NCI-H146 (cell line): ENCODE data around the gene TIMM8B.
"Not testable (repeated sequence)": the region's sequence is repeated elsewhere in the genome, so short reads cannot be mapped to it uniquely, and the experiment has no call there.

Experiments
- DNase-seq: peaks from one replicate; lab custom pipeline; 2025; lab: John Stamatoyannopoulos, UW

Gene TIMM8B, protein sequence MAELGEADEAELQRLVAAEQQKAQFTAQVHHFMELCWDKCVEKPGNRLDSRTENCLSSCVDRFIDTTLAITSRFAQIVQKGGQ

DNA sequence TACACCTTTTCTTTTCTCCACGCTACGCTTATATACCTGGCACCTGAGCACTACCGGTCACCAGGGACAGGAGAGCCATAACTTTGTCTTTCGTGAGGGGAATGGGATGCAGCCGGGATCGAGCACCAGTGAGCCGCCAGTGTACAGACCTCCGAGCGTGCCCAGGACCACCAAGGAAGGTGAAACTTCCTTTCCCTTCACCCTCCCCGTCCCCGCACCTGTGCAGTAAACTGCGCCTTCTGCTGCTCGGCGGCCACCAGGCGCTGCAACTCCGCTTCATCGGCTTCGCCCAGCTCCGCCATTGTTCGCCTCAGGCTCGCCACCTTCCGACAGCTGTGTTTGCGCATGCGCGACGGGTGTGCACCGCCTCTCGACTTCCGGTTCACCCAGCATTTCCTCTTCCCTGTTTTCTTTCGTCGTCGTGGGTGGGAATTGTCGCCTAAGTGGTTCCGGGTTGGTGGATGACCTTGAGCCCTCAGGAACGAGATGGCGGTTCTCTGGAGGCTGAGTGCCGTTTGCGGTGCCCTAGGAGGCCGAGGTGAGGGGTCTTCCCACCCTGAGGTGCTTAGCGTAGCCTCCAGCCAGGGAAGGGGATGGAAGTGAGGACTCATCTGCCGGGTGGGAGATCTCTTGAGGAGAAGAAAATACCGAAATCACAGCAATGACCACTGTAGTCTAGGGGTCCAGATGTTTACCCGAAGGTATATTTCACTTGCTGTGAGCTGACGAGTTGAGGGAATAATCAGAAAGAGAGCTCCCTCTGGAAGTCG is at the start of gene TIMM8B, which contains the start of gene SDHD:
TIMM8B (minus strand) TSS at position 335 of the 770 bp plus-strand sequence; CDS start at position 302, 33 bp downstream.
SDHD (plus strand) TSS at position 452 of the 770 bp plus-strand sequence; CDS start at position 487, 35 bp downstream.
- peak; percentile 98 for DNase-seq

DNA sequence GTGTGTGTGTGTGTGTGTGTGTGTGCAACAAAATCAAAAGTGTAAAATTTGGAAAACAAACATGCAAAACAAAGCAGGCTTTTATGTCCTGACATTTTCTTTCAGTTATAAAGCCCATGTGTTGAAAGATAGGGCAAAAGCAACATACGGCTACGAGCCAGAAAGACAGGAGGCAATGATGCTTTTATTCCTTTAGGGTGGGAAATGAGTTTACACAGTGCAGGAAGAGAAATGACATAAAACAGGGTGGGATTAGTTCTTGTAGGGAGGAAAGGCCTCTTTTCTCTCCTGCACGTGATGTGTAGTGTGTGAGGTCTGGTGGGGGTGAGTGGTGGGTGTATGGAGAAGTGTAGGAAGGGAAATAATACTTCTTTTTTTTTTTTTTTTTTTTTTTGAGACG is 47.9 kb upstream of the TIMM8B start:
- DNase-seq, result no peak

DNA sequence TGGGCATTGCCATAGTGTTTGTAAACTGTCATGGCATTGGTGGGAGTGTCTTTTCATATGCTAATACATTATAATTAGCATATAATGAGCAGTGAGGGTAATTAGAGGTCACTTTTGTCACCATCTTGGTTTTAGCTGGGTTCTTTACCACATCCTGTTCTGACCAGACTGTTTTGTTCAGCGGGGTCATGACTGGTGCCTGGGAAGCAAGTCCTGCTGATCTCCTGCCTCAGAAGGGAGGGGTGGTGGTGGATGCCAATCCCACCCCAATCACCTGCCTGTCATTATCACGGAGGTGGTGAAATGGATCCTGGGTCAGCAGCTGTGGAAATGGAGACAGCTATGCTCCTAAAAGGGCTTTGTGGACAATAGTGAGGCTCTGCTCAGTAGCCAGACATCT is 46.2 kb upstream of the TIMM8B start:
- DNase-seq, result peak; percentile 31

DNA sequence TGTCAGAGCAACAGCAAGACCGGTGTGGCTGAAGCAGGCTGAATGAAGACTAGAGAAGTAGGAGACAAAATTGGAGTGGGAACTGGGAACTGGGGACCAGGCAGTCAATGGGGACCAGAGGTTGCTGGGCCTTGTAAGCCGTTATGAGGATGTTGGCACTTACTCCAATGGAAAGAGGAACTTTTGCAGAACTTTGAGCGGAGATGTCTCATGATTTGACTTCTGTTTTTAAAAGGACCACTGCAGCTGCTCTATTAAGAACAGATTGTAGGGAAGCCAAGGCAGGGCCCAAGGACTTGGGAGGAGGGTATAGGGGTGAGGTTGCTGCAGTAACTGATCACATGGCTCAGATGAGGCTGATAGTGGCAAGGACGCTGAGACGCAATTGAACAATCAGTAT is 43.1 kb upstream of the TIMM8B start:
- no peak for DNase-seq

DNA sequence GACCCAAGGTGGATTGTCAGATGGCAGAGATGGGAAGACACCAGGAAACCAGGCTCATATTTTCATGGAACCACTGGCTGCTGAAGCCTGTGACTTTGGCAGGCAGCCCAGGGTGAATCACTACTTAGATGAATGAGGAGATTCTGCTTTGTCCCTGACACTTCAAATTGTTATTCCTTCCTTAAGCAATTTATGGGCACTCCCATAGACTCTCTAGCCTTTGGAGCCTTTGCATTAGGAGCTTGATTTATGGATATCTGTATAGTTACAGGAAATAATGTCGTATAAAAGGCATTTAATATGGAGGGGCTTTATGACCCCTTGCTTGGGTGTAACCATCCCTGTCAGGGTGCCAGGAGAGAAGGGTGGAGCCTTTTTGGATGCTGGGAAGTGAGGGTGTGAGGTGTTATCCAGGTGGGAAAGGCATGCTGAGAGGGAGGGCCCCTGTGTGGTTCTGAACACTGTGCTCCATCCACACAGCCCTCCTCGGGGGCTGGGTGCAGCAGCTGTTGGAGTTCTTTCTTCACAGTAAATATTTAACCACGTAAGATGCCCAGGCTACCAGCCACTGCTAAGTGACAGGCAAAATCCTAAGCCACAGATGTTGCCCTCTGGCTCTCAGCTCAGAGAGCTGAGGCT is 42.0 kb upstream of the TIMM8B start:
- peak; percentile 25 for DNase-seq

DNA sequence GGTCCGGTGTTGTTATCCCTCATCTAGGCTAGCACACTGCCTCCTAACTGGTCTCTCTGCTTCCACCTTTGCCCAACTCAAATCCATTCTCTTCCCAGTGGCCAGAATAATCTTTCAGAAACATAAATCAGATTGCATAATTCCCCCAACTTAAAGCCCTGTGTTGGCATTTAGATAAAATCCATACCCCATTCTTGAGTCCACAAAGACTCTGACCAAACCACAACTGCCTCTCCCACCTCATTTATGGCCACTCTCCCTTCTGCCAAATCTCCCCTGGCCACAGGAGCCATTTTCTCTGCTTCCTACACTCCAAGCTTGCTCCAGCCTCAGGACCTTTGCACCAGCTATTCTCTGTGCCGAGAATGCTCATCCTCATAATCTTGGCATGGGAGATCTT is 40.5 kb upstream of the TIMM8B start:
- no peak for DNase-seq

DNA sequence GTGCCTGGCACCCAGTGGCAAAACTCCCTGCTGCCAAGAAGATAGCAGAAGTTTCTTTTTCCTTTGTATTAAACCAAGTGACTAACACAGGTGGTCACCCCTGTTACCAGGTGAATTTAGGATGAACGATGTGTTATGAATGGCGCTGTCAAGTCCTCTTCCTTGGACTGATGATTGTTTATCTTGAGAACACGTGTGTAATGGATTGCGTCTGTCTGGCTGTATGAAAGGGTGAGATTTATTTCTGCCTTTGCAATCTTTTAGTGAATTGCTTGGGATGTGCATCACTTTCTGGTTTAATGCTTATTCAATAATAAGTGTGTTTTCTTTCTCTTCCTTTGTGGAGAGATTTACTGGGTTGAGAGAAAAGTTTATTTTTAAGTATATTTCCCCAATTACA is 36.6 kb upstream of the TIMM8B start:
- no peak for DNase-seq

DNA sequence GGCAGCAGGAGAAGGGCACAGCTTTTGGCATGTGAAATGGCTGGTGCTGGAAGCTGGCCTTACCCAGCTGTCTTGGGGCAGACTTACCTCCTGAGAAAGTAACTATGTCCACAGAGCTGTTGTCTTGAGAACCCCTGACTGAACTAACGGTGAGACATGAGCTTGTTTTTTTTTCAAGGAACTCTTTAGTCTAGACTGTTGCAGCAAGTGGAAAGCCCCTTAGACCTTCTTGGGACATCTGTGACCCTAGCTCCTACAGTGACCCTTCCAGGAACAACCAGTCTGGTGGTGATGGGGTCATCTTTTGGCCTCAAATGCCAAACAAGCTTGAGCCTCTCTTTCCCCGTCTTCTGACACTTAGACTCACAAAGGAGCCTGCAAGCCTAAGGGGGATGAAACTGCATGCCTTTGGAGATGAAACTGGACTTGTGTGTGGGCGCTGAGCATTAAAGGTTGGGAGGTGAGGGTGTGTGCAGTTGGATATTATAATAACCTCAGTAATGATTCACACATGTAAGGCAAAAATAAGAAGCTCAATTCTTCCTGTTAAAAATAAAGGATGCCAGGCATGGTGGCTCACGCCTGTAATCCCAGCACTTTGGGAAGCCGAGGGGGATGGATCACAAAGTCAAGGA is 35.5 kb upstream of the TIMM8B start:
- no peak for DNase-seq

DNA sequence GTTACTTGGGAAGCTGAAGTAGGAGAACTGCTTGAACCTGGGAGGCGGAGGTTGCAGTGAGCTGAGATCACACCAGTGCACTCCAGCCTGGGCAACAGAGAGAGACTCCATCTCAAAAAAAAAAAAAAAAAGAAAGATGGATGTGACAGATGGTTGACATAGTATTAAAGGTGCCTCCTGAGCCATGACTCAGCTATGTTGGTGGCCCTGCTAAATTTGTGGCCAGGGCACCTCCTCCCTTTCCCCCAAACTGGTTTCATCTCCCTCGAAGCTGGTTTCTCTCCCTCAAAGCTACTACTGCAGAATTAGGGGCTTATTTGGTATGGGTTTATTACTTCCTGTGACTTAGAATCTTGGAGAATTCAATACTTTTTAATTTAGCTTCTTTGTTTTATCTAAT is 31.6 kb upstream of the TIMM8B start:
- DNase-seq, result no peak

DNA sequence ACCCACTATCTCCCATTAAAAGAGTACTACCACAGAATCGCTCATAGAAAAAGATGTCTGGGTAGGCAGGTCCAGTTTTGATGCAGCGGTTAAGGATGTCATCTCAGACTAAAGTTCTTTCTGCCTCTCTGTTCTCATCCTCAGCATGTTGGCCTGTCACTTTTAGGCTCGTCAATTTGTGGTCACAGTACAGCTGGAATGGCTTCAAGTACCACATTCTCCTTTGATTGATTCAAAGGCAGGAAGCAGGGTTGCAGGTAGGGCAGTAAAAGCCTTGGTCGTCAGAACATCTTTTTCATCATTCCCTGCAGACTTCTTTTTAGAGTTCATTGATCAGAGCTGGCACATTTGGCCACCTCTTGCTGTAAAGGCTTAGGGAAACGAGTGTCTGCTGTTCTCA is 28.8 kb upstream of the TIMM8B start:
- no peak for DNase-seq

DNA sequence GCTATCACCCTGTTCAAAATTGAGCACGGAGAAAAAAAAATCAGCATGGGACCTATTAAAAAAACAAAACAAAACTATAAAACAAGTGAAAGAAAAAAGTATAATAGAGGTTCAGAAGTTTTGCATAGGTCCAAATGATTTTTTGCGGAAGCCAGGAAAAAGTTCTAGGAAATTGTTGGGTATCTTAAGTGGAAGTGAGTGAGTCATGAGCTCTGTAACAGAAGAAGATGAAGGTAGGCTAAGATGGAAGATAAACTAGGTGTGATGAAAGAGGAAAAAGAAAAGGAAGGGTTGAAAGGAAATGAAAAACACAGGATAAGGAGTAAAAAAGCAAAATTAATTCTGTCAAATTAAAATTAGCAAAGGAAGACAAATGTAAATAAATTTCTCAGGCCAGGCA is 27.9 kb upstream of the TIMM8B start:
- DNase-seq, result no peak

DNA sequence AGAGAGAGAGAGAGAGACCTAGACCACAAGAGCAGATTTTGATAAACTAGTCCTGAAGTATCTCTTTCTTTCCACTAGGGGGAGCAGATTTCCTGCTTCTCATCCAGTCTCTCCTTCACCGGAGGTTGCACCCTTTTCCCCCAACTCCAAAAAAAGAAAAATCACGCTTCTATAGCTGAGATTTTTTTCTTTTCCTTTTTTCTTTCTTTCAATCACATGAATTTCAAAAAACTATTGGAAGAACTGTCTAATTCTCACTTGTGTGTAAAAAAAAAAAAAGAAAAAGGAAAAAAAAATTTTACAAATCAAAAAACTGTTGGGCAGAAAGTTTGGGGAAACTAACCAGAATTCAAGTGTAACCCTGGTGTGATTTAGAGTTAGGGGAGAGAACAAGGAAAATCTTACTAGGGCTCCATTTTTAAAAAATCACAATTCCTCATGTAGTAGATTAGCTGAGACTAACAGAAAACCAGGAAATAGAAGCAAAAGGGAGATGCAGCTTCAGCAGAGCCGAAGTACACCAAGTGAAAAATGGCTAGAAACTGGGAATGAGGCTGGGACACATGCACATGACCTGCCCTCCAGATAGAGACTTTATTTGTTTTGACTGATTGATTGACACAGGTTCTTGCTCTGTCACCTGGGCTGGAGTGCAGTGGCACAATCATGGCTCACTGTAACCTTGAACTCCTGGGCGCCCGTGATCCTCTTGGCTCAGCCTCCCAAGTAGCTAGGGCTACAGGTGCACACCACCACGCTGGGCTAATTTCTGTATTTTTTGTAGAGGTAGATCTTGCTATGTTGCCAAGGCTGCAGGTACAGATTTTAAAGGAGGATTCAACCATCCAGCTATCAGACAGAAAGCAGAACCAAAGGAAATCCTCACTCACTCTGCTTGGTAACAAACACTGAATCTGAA is 27.2 kb upstream of the TIMM8B start:
- peak; percentile 66 for DNase-seq

DNA sequence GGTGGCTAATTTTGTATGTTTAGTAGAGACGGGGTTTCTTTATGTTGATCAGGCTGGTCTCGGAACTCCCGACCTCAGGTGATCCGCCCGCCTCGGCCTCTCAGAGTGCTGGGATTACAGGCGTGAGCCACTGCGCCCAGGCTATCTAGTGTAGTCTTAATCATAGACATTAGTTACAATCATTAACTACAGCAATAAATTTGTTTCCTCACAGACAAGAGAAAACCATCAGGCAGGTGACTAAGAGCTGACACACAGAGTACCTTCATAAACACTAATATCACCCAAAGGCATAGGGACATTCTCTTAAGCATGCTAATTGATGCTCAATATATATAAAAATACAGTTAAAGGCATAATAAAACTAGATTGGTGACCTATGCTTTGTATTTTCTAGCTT is 19.5 kb upstream of the TIMM8B start:
- DNase-seq, result no peak

DNA sequence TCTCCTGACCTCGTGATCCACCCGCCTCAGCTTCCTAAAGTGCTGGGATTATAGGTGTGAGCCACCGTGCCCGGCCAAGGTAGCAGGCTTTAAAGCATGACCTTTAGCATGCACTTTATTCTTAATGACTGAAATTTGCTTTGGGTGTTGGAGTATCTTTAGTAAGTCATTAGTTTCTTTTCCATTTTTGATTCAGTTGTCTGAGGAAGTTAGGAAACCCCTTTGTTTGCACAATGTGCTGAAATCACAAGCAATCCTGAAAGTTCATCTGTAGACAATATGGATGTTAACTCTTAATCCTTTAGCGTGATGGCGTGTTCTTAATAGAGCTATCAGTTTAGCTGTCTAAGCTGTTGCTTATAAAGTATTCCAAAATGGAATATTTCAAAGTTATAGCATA is 16.9 kb upstream of the TIMM8B start:
- DNase-seq, result no peak

DNA sequence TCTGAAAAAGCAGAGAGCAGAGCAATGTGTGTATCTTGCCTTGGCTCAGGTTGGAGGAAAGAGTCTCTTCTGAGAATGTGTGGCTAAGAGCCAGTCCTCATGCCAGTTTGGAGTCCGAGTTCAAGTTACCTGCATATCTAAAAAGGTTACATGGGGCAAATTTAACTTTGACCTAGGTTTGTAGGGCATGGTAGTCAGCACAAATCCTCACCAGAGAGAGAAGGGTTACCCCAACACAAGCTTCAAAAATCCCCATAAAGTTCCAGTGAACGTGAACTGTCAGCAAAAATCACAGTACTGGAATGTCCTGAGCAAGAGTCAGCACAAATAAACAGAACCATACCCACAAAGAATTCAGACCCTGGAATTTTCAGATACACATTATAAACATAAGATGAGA is 13.9 kb upstream of the TIMM8B start:
- no peak for DNase-seq

DNA sequence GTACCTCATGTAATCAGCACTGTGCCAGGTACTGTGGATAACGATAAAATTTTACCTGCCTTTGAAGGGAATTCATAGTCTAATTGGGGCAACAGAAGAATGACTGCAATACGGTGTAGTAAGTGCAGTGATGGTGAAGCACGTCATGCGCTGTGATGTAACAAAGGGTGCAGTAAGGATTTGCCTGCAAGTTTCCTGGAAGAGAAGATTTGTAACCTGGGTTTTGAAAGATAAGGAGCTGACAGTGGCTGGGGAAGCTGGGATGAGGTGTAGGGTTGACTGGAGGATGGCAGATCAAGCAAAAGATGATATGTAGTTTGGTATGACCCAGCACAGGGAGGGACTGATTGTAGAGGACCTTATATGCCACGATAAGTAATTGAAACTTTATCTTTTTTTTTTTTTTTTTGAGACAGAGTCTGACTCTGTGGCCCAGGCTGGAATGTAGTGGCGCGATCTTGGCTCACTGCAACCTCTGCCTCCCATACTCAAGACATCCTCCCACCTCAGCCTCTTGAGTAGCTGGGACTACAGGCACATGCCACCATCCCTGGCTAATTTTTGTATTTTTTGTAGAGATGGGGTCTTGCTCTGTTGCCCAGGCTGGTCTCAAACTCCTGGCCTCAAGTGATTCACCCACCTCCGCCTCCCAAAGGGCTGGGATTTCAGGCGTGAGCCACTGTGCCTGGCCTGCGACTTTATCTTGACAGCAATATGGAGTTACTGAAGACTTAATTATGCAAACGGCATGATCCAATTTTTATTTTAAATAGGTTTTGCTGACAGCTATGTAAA is 11.4 kb upstream of the TIMM8B start:
- DNase-seq, result no peak

DNA sequence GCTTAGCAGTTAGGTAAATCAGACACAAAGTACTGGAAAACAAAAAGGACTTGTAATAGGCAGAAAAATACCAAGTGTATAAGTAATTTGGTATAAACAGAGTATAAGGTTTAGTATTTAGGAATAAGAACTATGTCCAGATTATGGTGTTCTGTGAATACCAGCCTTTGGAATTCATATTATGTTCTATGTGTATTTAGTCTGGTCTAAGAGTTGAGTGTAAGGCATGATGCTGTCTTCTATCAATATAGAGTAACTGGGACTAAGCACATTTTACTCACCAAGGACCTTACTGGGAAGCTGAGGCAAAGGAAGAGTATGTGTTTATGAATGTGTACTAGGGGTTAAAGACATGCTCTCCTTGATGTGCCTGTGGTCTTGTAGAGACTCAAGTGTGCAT is 9.6 kb upstream of the TIMM8B start:
- DNase-seq, result no peak

DNA sequence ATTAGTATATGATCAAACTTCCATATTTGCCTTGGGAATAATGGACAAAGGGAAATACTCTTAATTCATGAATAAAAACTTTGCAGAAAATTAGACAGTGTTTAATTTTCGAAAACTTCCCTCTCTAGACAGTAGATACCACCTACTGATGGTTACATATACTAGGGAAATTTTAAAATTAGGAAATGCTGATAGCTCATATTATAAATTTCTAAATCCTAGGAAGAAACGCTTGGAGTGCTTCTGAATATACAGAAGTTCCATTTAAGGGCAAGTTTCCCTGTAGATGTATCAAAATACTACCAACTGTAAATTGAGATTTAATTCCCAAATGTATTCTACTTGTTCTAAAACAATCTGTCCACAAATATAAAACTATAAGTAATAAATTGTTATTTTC is 8.7 kb upstream of the TIMM8B start:
- DNase-seq, result not testable (repeated sequence)

DNA sequence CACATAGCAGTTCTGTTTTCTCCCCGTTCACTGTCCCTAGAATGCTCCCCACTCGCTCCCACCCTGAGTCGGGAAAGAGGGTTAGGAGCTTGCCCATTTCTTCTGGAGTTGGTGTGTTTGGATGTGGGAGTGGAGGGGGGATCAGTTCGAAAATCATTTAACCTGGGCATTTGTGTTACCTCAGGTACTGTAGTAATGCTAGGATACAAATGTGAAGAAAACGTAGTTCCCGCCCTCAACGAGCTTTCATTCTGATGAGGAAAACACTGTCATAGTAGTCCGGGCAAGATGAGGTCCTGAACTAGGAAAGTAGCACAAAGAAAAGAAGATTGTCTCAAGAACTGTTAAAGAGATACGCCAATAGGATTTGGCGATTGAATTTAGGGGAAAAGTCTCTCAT is 656 bp upstream of the TIMM8B start:
- DNase-seq, result no peak

DNA sequence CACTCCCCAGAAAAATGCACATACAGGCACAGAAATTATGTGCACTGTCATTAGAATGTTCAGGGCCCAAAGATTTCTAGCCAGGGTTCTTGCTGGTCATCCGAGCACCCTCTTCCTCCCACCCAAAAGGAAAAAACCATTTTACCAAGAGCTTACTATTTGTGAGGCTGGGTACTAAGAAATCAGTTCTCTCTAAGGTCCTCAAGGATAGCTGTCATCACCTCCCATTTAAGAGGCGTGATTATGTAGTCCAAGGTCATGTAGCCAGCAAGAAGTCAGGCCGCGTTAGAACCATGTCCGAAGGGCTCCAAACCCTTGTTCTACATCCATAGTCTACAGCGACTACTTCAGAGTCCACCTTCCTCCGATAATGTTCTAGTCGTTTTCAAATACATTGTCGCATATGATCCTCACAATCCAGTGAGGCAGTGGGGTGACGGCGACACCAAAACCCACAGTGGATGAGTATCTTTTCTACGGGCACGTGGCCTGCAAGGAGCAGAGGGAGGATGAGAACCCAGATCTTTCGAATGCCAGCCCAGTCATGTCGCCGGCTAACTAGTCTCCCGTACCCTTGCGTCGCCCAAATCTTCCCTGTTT is 634 bp downstream of the TIMM8B start:
- DNase-seq, result peak; percentile 47

DNA sequence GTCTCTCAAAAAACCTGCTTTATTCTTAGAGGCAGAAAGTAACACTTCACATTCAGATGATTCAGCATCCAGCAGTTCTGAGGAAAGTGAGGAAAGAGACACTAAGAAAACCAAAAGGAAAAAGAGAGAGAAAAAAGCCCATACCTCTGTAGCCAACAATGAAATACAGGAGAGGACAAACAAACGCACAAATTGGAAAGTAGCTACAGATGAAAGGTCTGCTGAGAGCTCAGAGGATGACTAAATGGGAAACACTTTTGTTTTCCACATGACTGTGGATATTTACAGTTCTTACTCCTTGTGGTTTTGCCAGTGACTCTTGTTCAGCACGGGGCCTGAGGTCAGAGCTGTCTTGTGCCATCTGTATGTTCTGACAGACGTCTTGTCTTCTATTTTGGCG is 3.8 kb downstream of the TIMM8B start:
- DNase-seq, result no peak
